MM.1S (cell line): Measurements from ENCODE around the gene SPATA25.

ENCODE experiments used
- DNase-seq: peaks from one replicate; pipeline ENCODE4 v3.0.0-alpha.2; 2015
- H2AFZ ChIP-seq: fragments of 300-600 bp; sonication (generic); 2 replicates; pipeline ENCODE4 v1.6.0; 2016; ENCODE audit warnings: antibody characterized with exemption, low read length
- H3F3A ChIP-seq: fragments of 300-600 bp; sonication (generic); 2 replicates; pipeline ENCODE4 v1.6.1; 2016; ENCODE audit warnings: mild to moderate bottlenecking, antibody characterized with exemption, low read length, moderate library complexity, mixed read lengths; ENCODE audit not compliant: insufficient read depth
- H3K27ac ChIP-seq: fragments of 300-600 bp; sonication (generic); 2 replicates; pipeline ENCODE4 v1.5.1; 2016; ENCODE audit warnings: mild to moderate bottlenecking, low read length
- H3K27me3 ChIP-seq: fragments of 300-600 bp; sonication (generic); replicated peaks from 2 replicates; pipeline ENCODE4 v1.6.0; 2016; ENCODE audit warnings: low read length; ENCODE audit not compliant: insufficient read depth
- H3K36me3 ChIP-seq: fragments of 300-600 bp; sonication (generic); replicated peaks from 2 replicates; pipeline ENCODE4 v1.6.1; 2016; ENCODE audit warnings: mild to moderate bottlenecking, low read length, mixed read lengths; ENCODE audit not compliant: insufficient read depth
- H3K4me1 ChIP-seq: fragments of 300-600 bp; sonication (generic); 2 replicates; pipeline ENCODE4 v1.6.1; 2016; ENCODE audit warnings: low read length, mixed read lengths
- H3K4me2 ChIP-seq: fragments of 300-600 bp; sonication (generic); 2 replicates; pipeline ENCODE4 v1.6.0; 2016; ENCODE audit warnings: low read depth, low read length
- H3K4me3 ChIP-seq: fragments of 300-600 bp; sonication (generic); 2 replicates; pipeline ENCODE4 v1.5.1; 2016; ENCODE audit warnings: low read length, mixed read lengths
- H3K79me2 ChIP-seq: fragments of 300-600 bp; sonication (generic); 2 replicates; pipeline ENCODE4 v1.6.1; 2016; ENCODE audit warnings: mixed run types, low read length, mixed read lengths
- H3K9ac ChIP-seq: fragments of 300-600 bp; sonication (generic); 2 replicates; pipeline ENCODE4 v1.6.1; 2016; ENCODE audit warnings: low read length, mixed read lengths
- H3K9me2 ChIP-seq: fragments of 300-600 bp; sonication (generic); replicated peaks from 2 replicates; pipeline ENCODE4 v1.6.1; 2016; ENCODE audit warnings: mild to moderate bottlenecking, low read length, mixed read lengths; ENCODE audit not compliant: insufficient read depth
- H3K9me3 ChIP-seq: fragments of 300-600 bp; sonication (generic); replicated peaks from 2 replicates; pipeline ENCODE4 v1.6.1; 2016; ENCODE audit warnings: mild to moderate bottlenecking, low read length, mixed read lengths; ENCODE audit not compliant: insufficient read depth
- H4K20me1 ChIP-seq: fragments of 300-600 bp; sonication (generic); 2 replicates; pipeline ENCODE4 v1.6.1; 2016; ENCODE audit warnings: mild to moderate bottlenecking, low read length, moderate library complexity, mixed read lengths; ENCODE audit not compliant: insufficient read depth
- CTCF ChIP-seq: fragments of 300-600 bp; sonication (generic); IDR thresholded peaks from 2 replicates; pipeline ENCODE4 v1.5.1; 2016; ENCODE audit warnings: antibody characterized with exemption, low read length, mixed read lengths
- EZH2 ChIP-seq: fragments of 300-600 bp; sonication (generic); optimal IDR thresholded peaks from 2 replicates; pipeline ENCODE3; 2017; ENCODE audit warnings: low read depth, mild to moderate bottlenecking, antibody characterized with exemption, low read length, mixed read lengths
- EZH2phosphoT487 ChIP-seq: fragments of 300-600 bp; sonication (generic); IDR thresholded peaks from 2 replicates; pipeline ENCODE4 v1.6.1; 2018; ENCODE audit warnings: antibody characterized with exemption, low read length

Gene SPATA25

GRCh38 chr20:45892828-45893500 lies 5.5 kb upstream of the SPATA25 start:
- DNase-seq, result peak; percentile 69
- Histone ChIP-seq H3K36me3 (no peaks in the 10 kb centered on the region), H2AFZ (peak overlapping the region; percentile 25), H4K20me1 (no peaks in the 10 kb centered on the region), H3K4me2 (peak overlapping the region; percentile 98), H3K4me1 (peaks cover 14% of the 10 kb centered on the region), H3K27me3 (no peaks in the 10 kb centered on the region), H3K79me2 (peaks cover 18% of the 10 kb centered on the region), H3K9me3 (no peaks in the 10 kb centered on the region), H3K9me2 (no peaks in the 10 kb centered on the region), H3K4me3 (peak overlapping the region; percentile 80; the same call in 1 of the 2 replicates), H3K27ac (peak overlapping the region; percentile 71), H3F3A (peaks cover 21% of the 10 kb centered on the region), H3K9ac (peak overlapping the region; percentile 30; the same call in 1 of the 2 replicates)
- no peak for TF ChIP-seq EZH2
- TF ChIP-seq EZH2phosphoT487, result no peak
- no peak for TF ChIP-seq CTCF

- no peak for TF ChIP-seq EZH2phosphoT487
- no peak for TF ChIP-seq EZH2
- no peak for TF ChIP-seq CTCF
- Histone ChIP-seq H3K36me3 (no peaks in the 10 kb centered on the region), H3K9me2 (no peaks in the 10 kb centered on the region), H3K27me3 (no peaks in the 10 kb centered on the region), H3K79me2 (peaks cover 18% of the 10 kb centered on the region), H3K4me2 (peak overlapping the region; percentile 98), H3K27ac (peak overlapping the region; percentile 71; the same call in 1 of the 2 replicates), H4K20me1 (no peaks in the 10 kb centered on the region), H3K4me1 (peaks cover 14% of the 10 kb centered on the region), H3K4me3 (peak overlapping the region; percentile 80), H2AFZ (peak overlapping the region; percentile 98; the same call in 1 of the 2 replicates), H3K9me3 (no peaks in the 10 kb centered on the region), H3F3A (peaks cover 21% of the 10 kb centered on the region), H3K9ac (peak overlapping the region; percentile 72; the same call in 1 of the 2 replicates)
- DNase-seq, result no peak
Measured at GRCh38 chr20:45892049-45892825, 4.8 kb upstream of the SPATA25 start.

GRCh38 chr20:45890985-45891983 lies 3.9 kb upstream of the SPATA25 start, which contains the start of the genes CTSA and NEURL2:
TSS of gene CTSA (plus strand) at chr20:45891335. CDS start at chr20:45891569, 234 bp downstream.
TSS of gene NEURL2 (minus strand) at chr20:45891208. CDS start at chr20:45890991, 217 bp downstream.
- peaks cover 18% of the 10 kb centered on the region for H3K79me2 ChIP-seq
- no peaks in the 10 kb centered on the region for H4K20me1 ChIP-seq
- no peaks in the 10 kb centered on the region for H3K36me3 ChIP-seq
- peak; percentile 89 for DNase-seq
- peaks cover 21% of the 10 kb centered on the region for H3F3A ChIP-seq
- H3K27ac ChIP-seq, result no peak within 1 kb of the TSS
- peak within 1 kb of the TSS; percentile 98 for H2AFZ ChIP-seq
- H3K4me1 ChIP-seq, result peaks cover 14% of the 10 kb centered on the region
- TF ChIP-seq CTCF (no peak), EZH2phosphoT487 (no peak), EZH2 (no peak)
- H3K27me3 ChIP-seq, result no peaks in the 10 kb centered on the region
- H3K9ac ChIP-seq, result peak within 1 kb of the TSS; percentile 72
- peak within 1 kb of the TSS; percentile 80 for H3K4me3 ChIP-seq
- no peaks in the 10 kb centered on the region for H3K9me3 ChIP-seq
- H3K4me2 ChIP-seq, result peak within 1 kb of the TSS; percentile 98
- H3K9me2 ChIP-seq, result no peaks in the 10 kb centered on the region
